HepG2 (cell line): Measurements from ENCODE around the gene POMGNT2.

Experiments
- ATF1 ChIP-seq: IDR thresholded peaks from 2 replicates; pipeline ENCODE4 v1.6.1; 2016; ENCODE audit warnings: mild to moderate bottlenecking, control low read depth
- CBX5 ChIP-seq: sonication (generic); formaldehyde crosslinking; IDR thresholded peaks from 2 replicates; pipeline ENCODE4 v1.4.0; 2020; ENCODE audit warnings: missing genetic modification reagents, borderline replicate concordance
- EED ChIP-seq: sonication (generic); formaldehyde crosslinking; IDR thresholded peaks from 2 replicates; pipeline ENCODE4 v1.5.0; 2020; ENCODE audit warnings: mild to moderate bottlenecking, missing genetic modification reagents
- FOXA1 ChIP-seq, 2 experiments: fragments of 450-650 bp in 1 of 2; sonication (generic) in 1 of 2; formaldehyde crosslinking in 1 of 2; IDR thresholded peaks; 2 replicates each; pipeline versions ENCODE4 v1.4.0 to v1.6.1; 2016 to 2020; ENCODE audit warnings: missing genetic modification reagents in 1 of 2
- FOXA3 ChIP-seq: IDR thresholded peaks from 2 replicates; pipeline ENCODE4 v1.6.1; 2016; ENCODE audit warnings: missing genetic modification reagents, missing compliant biosample characterization
- JUNB ChIP-seq: sonication (generic); formaldehyde crosslinking; IDR thresholded peaks from 2 replicates; pipeline ENCODE4 v1.8.0; 2022; ENCODE audit warnings: missing genetic modification reagents, mild to moderate bottlenecking, borderline replicate concordance
- JUND ChIP-seq: sonication (generic); formaldehyde crosslinking; IDR thresholded peaks from 2 replicates; pipeline ENCODE4 v1.8.0; 2022; ENCODE audit warnings: mild to moderate bottlenecking, missing genetic modification reagents
- MIER3 ChIP-seq: IDR thresholded peaks from 2 replicates; pipeline ENCODE4 v1.6.1; 2016; ENCODE audit warnings: missing compliant biosample characterization, borderline replicate concordance
- PAX8 ChIP-seq: sonication (generic); formaldehyde crosslinking; IDR thresholded peaks from 2 replicates; pipeline ENCODE4 v1.8.0; 2022; ENCODE audit warnings: mild to moderate bottlenecking, missing genetic modification reagents, borderline replicate concordance
- SETDB1 ChIP-seq: sonication (generic); formaldehyde crosslinking; IDR thresholded peaks from 2 replicates; pipeline ENCODE4 v1.5.1; 2020; ENCODE audit warnings: missing genetic modification reagents, mild to moderate bottlenecking, borderline replicate concordance
- ZNF44 ChIP-seq: sonication (generic); formaldehyde crosslinking; IDR thresholded peaks from 2 replicates; pipeline ENCODE4 v1.5.1; 2020; ENCODE audit warnings: mild to moderate bottlenecking, missing genetic modification reagents
- ZNF619 ChIP-seq: sonication (generic); formaldehyde crosslinking; IDR thresholded peaks from 2 replicates; pipeline ENCODE4 v1.4.0; 2020; ENCODE audit warnings: mild to moderate bottlenecking, missing genetic modification reagents
- TF ChIP-seq, protein P1 (sequence below): sonication (generic); formaldehyde crosslinking; IDR thresholded peaks from 2 replicates; pipeline ENCODE4 v1.5.0; 2020; ENCODE audit warnings: mild to moderate bottlenecking, missing genetic modification reagents, moderate library complexity

DNA sequence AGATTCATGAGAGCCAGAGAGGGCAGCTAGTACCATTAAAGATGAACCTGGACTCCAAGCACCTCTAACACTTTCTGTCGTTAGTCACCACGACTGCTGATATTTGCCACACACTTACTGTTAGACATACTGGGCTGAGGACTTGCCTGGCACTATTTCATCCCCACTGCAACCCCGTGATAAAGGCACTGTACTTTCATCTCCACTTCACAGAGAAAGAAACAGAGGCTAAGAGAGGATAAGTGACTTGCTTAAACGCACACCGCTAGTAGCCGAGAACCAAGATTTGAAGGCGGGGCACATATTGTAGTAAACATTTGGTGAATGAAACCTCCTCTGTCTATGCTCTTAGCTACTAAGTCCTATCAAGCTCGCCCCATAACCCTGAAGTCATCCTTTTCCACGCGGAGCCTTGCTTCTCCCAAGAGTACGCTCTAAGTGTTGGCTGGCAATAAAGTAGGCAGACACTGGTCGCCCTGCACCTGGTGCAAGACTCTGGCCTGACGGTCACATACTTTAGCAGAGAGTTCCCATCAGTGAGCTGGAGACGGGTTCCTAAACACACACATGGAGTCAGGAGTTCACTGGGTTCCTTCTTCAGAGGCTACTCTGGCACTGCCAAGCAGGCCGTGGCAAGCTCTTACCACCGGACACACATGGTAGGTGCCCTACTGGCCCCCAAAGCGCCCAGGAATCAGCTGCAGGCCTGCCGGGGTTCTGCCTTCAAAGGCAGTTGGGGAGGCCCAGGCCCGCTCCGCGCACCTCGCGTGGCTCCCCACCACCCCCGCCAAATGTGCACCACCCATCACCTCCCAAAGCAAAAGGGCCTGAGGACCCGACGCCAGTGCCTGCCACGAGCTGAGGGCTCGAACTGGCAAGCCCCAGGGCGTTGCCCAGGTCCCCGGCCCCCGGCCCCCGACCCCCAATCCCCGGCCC is 951 bp downstream of the POMGNT2 start:
- no peak for TF ChIP-seq FOXA1 (IDR thresholded peaks at IDR 0.05)
- no peak for TF ChIP-seq FOXA1 (CRISPR knock-in tag; IDR thresholded peaks at IDR 0.05)
- no peak for TF ChIP-seq ZNF44 (CRISPR knock-in tag)
- TF ChIP-seq PAX8 (CRISPR knock-in tag), result no peak
- TF ChIP-seq SETDB1 (CRISPR knock-in tag), result no peak
- TF ChIP-seq JUND (CRISPR knock-in tag), result no peak
- TF ChIP-seq ZNF619, result no peak
- TF ChIP-seq, protein P1, sequence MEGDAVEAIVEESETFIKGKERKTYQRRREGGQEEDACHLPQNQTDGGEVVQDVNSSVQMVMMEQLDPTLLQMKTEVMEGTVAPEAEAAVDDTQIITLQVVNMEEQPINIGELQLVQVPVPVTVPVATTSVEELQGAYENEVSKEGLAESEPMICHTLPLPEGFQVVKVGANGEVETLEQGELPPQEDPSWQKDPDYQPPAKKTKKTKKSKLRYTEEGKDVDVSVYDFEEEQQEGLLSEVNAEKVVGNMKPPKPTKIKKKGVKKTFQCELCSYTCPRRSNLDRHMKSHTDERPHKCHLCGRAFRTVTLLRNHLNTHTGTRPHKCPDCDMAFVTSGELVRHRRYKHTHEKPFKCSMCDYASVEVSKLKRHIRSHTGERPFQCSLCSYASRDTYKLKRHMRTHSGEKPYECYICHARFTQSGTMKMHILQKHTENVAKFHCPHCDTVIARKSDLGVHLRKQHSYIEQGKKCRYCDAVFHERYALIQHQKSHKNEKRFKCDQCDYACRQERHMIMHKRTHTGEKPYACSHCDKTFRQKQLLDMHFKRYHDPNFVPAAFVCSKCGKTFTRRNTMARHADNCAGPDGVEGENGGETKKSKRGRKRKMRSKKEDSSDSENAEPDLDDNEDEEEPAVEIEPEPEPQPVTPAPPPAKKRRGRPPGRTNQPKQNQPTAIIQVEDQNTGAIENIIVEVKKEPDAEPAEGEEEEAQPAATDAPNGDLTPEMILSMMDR, result no peak
- no peak for TF ChIP-seq JUNB (CRISPR knock-in tag)
- TF ChIP-seq ATF1, result no peak
- no peak for TF ChIP-seq CBX5 (CRISPR knock-in tag)
- no peak for TF ChIP-seq MIER3 (CRISPR knock-in tag)
- no peak for TF ChIP-seq EED
- TF ChIP-seq FOXA3 (CRISPR knock-in tag), result no peak
